GM18868 (cell line): Measurements from ENCODE around the gene PTPRT.

ENCODE experiments used
- ATAC-seq: cut with Tn5 transposase; IDR thresholded peaks from one replicate; pipeline ENCODE4 v1.9.1; 2021; ENCODE audit warnings: mild to moderate bottlenecking, moderate library complexity; ENCODE audit not compliant: unreplicated experiment

Gene PTPRT

GRCh38 chr20:42978184-42978974 is 211.3 kb downstream of the PTPRT start:
- no peak for ATAC-seq

GRCh38 chr20:42975974-42976373 is 213.7 kb downstream of the PTPRT start:
- ATAC-seq = no peak

- ATAC-seq = no peak
Measured at GRCh38 chr20:42974347-42974746, 215.4 kb downstream of the PTPRT start.

- ATAC-seq = no peak
Measured at GRCh38 chr20:42972591-42972990, 217.1 kb downstream of the PTPRT start.

GRCh38 chr20:42968746-42969145 is 221.0 kb downstream of the PTPRT start:
- ATAC-seq = no peak

GRCh38 chr20:42963796-42964195 is 225.9 kb downstream of the PTPRT start:
- no peak for ATAC-seq

GRCh38 chr20:42961771-42962170 is 227.9 kb downstream of the PTPRT start:
- ATAC-seq = no peak

- ATAC-seq = no peak
Measured at GRCh38 chr20:42959996-42960395, 229.7 kb downstream of the PTPRT start.

- no peak for ATAC-seq
Measured at GRCh38 chr20:42958367-42959069, 231.2 kb downstream of the PTPRT start.

GRCh38 chr20:42957704-42958095 is 232.0 kb downstream of the PTPRT start:
- no peak for ATAC-seq

- no peak for ATAC-seq
Measured at GRCh38 chr20:42957018-42957703, 232.5 kb downstream of the PTPRT start.

- no peak for ATAC-seq
Measured at GRCh38 chr20:42955713-42956112, 234.0 kb downstream of the PTPRT start.

- ATAC-seq = no peak
Measured at GRCh38 chr20:42954951-42955350, 234.8 kb downstream of the PTPRT start.

GRCh38 chr20:42949950-42950349 is 239.8 kb downstream of the PTPRT start:
- ATAC-seq = no peak

- no peak for ATAC-seq
Measured at GRCh38 chr20:42945234-42945994, 244.3 kb downstream of the PTPRT start.

GRCh38 chr20:42941629-42942028 is 248.1 kb downstream of the PTPRT start:
- ATAC-seq = no peak

GRCh38 chr20:42938441-42939205 is 251.1 kb downstream of the PTPRT start:
- ATAC-seq = no peak

GRCh38 chr20:42936482-42936881 is 253.2 kb downstream of the PTPRT start:
- ATAC-seq = no peak

GRCh38 chr20:42924215-42924614 is 265.5 kb downstream of the PTPRT start:
- no peak for ATAC-seq

- no peak for ATAC-seq
Measured at GRCh38 chr20:42923348-42923918, 266.3 kb downstream of the PTPRT start.
